HEK293T (cell line): ENCODE results near the gene CDCP2.

Experiments used
- ARNT ChIP-seq: fragments of 450-650 bp; IDR thresholded peaks from 2 replicates; pipeline ENCODE4 v1.6.1; 2017; ENCODE audit warnings: mild to moderate bottlenecking
- SUZ12 ChIP-seq: fragments of 450-650 bp; IDR thresholded peaks from 2 replicates; pipeline ENCODE4 v1.6.1; 2016; ENCODE audit warnings: mild to moderate bottlenecking

DNA sequence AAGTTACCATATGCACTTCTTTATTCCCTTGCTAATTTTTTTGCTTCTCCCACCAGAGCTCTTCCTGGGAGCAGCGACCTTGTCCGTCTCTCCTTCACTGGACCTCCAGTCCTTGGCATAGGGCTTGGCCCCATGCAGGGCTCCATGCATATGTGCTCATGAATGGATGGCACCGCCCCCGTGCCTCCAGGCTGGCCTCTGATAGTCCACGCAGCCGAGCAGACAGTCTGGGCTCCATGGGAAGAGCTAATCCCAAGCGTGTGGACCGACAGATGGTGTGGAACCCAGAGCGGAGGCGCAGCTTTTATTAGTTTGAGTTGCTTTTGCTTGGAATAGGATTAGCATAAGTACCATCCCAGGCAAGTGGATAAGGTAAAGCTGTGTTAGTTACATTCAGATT is 41.8 kb downstream of the CDCP2 start:
- TF ChIP-seq ARNT: no peak
- no peak for TF ChIP-seq SUZ12
